HuH-7.5 (cell line): ENCODE results near the gene NAA80.
A peak's percentile ranks its signal among the peaks of the same experiment; 100 is the strongest.

Experiments
- DNase-seq: peaks from one replicate; pipeline ENCODE4 v3.0.0; 2011; ENCODE audit warnings: low spot score

NAA80 gene, protein sequence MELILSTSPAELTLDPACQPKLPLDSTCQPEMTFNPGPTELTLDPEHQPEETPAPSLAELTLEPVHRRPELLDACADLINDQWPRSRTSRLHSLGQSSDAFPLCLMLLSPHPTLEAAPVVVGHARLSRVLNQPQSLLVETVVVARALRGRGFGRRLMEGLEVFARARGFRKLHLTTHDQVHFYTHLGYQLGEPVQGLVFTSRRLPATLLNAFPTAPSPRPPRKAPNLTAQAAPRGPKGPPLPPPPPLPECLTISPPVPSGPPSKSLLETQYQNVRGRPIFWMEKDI

DNA sequence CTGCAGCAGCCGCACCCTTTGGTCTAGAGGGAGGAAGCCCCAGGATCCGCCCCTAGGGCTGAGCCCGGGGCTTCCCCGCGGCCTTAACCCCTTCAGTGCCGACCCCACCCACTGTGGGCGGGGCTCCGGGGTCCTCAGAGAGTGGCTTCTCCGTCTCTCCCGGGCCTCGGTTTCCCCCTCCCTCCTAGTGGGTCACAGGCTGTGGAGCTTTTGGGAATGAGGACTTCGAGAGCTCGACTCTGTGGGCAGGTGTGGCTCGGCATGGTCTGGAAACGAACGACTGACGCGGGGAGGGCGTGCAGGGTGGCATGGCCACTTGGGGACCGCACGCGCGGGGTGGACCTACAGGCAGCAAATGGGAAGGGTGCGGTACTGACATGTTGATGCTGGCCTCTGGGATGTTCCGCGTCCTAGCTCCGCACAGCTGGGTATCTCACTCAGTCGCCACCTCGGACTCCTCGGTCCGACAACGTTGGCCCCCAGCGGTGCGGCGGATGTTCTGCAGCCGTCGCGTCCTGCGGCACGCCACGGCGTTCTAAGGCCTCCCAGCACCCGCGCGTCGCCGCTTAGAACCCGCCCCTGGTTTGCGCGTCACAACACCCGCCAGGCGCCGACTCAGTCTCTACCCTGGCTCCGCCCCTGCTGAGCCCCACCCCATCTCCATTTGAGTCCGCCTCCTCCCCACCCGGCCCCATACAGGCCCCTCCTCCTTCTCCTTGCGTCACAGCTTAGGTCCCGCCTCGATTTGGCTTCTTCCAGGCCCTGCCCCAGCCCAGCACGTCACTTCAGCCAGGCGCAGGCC, at the start of gene NAA80, which contains the start of gene HYAL3:
Gene NAA80 (minus strand): TSS at position 570 of the 802 bp plus-strand sequence. CDS start 1,942 bp downstream, outside the sequence.
Gene HYAL3 (minus strand): TSS at position 570 of the 802 bp plus-strand sequence. CDS start 3,803 bp downstream, outside the sequence.
- peak; percentile 98 for DNase-seq

DNA sequence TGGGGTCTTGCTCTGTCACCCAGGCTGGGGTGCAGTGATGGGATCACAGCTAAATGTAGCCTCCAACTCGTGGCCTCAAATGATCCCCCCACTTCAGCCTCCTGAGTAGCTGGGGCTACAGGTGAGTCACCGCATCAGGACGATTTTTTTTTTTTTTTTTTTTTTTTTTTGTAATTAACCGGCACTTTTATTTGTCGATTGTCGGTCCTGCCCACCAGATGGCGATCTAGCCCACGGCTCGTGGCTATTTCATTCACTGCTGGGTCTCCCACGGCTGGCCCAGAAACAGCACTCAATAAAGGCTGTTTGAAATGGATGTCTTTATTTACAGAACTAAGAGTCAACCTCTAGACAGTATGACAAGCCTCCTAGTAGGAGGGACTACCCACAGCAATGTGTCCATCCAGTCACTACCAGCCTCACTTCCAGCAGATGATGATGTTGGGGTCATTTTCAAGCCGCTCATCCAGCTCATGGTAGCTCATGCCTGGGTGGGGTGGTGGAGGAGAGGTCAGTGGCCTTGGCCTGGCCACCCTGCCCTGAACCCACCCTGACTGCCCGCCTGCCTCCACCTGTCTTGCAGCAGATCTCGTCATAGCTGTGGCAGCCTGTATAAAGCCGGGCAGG, 48.1 kb upstream of the NAA80 start:
- peak; percentile 71 for DNase-seq

DNA sequence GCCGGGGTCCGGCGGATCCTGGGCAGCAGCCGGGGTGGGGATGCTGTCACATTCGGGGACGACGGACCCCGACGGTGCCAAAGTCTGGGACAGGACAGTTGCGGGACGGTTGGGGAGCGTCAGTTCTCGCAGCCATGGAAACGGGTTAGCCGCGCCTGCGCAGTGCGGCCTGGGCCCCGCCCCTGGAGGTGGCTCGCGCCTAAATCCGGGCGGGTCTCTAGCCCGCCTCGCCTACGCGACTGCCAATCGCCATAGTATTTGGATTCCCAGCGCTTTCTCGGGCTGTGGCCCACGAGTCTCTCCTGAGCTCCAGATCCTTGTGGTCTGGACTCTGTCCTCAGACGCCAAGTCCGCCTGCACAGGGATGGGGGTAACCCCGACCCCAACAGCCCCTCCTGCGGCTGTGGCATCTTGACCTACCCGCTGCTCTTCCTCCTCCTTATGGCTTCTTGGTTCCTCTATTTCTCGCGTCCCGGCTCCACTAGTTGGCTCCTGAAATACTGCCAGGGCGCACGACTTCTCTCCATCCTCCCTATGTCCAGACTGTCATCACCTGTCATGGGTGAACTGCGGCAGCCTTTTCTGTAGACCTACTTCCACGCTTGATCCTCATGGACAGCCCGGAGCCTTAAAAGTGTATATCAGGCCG, 46.5 kb upstream of the NAA80 start, which contains the start of gene ZMYND10:
Gene ZMYND10 (minus strand): TSS at position 147 of the 649 bp plus-strand sequence. CDS start 153 bp downstream, outside the sequence.
- DNase-seq = no peak

DNA sequence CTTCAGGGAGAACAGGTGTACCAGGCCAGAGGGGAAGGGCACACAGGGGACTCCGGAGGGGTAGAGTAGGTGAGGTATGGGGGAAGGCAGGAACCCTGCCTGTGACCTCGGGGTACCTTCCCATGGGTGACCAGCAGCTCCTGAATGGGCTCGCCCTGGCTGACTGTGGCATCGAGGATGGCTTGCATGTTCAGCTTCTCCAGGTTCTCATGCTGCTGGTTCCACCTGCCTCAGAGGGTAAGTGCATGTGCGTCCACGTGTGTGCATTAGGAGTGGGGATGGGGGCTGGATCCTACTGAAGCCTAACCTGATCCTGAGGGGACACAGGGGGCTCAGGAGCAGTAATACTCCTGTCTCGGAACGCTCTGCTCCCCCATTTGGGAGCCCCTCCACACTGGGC, 45.8 kb upstream of the NAA80 start:
- no peak for DNase-seq

DNA sequence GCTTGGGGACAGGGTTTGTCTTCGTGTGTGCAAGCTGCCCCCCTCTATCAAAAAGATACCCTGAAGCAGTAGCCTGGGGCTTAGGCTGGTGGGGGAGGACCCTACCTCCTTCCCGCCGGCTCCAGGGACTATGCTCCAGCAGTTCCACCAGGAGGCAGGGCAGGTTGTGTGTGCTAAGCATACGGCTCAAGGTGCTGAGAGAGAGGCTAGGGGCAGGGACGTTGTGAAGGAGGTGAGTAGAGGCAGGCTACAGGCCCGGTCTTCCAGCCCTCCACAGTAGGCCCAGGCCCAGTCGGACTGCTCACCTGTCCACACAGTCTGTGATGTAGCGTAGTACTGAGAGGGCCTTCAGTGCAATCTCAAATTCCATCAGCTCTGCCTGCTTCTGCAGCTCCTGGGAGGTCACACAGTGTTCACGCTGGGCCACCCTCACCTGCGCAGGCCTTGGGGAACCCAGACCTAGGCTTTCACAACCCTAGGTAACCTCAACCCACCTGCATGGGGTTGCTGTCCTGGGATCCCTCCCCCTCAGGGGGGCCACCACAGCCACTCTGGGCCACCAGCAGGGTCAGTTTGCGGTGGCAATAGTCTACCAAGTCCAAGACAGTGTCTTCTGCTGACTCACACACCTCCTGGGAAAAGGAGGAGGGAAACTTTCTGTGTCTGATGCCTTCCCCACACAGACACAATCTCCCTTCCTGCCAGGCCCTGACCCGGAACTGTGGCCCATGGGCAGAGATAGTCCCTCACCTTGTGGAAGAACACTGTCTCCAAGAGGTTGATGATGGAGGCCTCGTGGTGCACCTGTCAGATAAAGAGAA, 43.8 kb upstream of the NAA80 start:
- DNase-seq = no peak

DNA sequence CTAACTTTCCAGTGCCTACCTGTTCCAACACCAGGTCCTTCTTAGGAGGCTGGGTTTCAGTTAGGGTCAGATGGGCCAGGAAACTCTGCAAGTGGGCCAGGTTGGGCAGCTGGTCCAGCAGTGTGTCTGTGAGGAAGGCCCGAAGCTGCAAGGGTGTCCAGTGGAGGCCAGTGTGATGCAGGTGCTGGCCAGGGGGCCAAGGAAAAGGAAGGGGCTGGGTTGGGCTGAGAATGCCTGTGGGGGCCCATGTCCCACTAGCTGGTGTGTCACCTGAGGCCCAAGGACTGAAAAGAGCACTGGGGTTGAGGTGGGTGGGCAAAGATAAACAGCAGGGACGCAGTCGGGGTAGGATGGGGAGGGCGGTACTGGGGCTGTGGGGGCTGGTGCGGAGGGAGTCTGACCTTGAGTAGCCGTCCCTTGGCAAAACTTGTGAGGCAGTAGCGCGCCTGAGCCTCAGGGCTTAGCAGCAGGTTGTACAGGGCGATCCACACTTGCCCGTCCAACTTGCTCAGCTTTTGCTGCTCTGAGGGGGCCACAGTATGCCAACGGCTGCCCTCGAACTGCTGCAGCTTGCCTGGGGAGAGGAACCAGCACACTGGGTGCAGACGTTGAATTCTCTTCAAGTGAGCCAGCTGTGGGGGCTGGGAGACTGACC, 42.9 kb upstream of the NAA80 start:
- DNase-seq = no peak

DNA sequence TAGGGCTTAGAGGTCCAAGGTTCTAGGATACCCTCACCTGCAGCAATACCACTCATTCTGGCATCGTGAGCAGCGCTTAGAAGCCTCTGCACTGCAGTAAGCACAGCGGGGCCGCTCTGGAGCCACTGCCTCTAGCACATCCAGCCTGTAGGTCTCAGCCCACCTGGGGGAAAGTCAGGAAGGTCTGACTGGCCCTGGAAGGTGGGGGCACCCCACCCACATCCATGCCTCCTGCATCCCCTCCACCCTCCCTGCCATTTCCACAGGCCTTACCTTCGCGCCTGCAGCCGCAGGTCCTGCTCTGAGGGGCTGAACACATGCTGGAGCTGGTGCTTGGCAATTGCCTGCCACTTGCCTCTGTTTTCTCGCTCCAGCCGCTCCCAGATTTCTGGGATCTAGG, 42.3 kb upstream of the NAA80 start:
- no peak for DNase-seq

DNA sequence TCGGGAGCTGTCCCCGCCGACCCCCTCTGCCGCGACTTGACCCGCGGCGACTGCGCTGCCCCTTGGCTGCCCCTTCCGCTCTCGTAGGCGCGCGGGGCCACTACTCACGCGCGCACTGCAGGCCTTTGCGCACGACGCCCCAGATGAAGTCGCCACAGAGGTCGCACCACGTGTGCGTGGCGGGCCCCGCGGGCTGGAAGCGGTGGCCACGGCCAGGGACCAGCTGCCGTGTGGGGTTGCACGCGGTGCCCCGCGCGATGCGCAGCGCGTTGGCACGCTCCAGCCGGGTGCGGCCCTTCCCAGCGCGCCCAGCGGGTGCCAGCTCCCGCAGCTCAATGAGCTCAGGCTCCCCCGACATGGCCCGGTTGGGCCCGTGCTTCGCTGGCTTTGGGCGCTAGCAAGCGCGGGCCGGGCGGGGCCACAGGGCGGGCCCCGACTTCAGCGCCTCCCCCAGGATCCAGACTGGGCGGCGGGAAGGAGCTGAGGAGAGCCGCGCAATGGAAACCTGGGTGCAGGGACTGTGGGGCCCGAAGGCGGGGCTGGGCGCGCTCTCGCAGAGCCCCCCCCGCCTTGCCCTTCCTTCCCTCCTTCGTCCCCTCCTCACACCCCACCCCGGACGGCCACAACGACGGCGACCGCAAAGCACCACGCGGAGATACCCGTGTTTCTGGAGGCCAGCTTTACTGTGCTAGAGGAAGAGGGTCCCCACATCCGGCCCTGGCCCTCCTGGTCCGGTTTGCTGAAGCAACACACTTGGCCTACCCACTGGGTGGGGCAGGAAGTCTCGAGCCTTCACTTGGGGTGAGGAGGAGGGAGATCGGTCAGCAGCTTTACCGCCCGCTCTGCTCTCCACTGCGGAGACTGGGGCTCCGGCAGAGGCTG, 41.5 kb upstream of the NAA80 start, which contains the start of gene RASSF1:
Gene RASSF1 (minus strand): TSS at position 389 of the 882 bp plus-strand sequence. CDS start 31 bp downstream, at position 358.
- no peak for DNase-seq

DNA sequence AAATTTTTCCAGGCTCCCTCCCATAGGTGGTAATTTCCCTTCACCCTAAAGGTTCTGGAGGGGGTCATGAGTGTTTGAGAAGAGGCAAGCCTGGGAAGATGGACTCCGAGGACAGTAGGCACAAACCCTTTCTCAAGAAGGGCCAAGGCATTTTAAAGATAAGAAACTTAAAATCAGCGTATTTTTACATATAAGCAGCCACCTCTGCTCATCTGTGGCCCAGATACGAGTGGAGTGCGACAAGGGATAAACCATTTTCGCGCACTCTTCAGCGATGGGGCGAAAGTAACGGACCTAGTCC, 40.9 kb upstream of the NAA80 start:
- DNase-seq = no peak

DNA sequence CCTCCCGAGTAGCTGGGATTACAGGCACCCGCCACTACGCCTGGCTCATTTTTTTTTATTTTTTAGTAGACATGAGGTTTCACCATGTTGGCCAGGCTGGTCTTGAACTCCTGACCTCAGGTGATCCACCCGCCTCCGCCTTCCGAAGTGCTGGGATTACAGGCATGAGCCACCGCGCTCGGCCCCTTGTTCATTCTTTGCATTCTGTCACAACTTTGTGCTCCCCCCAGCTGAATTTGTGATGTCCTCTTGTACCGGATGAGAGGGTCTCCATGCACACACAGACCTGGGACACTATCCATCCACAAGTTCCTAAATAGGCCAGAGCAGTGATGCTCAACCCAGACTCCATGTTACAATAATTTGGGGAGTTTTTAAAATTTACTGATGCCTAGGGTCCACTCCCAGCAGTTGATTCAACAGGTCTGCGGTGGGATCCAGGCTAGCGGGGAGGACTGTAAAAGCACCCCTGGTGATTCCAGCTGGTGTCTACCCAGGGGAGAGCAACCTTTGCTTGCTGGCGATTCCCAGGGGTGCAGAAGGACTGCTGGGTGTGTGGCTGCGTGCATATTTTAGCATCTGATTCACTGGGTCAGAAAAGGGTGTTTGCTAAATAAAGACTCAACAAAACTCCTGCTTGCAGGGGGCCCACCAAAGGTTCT, 40.4 kb upstream of the NAA80 start:
- no peak for DNase-seq

DNA sequence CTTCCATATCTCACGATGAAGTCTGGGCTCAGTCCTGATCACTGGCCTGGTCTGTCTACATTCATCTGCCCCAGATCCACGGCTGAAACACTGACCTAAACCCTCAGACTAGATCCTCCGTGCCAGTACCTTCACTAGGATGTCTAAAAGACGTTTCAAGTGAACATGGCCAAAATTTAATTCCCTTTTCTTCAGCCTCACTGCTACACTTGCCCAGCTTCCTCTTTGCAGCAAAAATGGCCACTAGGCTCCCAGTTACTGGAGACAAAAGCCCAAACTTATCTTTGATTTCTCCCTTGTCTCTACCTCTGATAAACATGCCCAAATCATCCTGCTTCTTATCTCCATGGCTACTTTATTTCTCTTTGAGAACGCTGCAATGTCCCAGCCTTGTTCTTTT, 39.8 kb upstream of the NAA80 start:
- DNase-seq = no peak

DNA sequence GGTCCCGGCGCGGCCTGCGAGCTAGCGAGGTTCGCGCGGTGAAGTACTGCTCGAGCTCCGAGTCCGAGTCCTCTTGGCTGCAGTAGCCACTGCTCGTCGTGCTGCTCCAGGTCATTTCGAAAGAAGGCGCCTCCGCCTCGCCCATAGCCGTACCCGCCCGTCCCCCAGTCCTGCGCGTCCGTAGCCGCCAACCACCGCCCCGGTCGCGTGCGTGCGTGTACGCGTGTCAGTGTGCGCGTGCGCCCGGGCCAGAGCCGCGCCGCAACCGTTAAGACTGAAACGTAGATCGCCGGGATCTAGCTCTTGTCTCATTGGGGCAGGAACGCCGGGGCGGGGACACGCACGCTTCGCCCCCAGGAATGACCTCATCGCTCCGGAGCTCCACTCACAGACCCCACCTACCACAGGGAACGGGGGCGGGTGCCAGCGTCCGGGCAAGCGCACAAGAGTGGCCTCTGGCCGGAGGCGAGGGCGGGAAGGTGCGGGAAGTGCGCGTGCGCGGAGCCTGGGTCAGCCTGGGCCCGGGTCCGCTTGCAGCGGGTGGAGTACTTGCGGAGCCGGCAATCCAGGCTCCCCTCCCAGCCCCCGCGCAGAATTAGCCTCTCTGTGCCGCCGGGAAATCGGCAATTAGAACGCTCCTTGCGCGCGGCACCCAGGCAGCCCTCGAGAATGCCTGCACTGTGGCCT, 38.1 kb upstream of the NAA80 start:
- peak; percentile 99 for DNase-seq

DNA sequence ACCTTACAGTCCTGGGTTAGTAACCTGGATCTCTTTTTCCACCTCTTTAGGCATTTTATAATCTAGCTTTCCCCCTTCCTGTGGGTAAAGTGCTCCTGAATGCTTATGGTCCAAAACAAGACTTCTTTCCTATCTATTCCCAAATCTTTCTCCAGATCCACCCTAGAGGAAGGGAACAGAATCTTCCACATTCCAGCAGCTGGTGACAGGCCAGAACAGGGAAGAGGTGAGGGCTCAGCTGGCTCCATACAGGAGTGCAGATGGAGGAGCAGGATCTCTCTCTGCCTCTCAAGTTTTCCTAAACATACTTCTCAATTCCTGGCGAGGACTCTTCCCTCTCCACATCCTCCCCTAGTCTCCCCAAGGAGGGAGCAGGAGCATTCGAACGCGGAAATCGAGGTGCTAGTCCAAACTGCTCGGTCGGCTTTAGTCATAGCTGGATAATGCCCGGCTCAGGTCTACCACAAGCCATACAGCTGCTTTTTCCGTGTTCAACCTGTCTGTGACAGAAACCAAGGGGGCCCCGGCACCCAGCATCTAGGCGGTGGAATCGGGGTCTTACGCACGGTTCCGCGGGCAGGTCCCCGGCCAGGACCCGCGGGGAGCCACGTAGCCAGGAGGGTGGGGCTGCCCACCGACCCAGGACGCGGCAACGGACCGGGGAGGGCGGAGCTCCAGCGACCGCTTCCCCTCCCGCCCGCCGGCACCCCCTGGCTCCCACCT, 37.4 kb upstream of the NAA80 start:
- no peak for DNase-seq

DNA sequence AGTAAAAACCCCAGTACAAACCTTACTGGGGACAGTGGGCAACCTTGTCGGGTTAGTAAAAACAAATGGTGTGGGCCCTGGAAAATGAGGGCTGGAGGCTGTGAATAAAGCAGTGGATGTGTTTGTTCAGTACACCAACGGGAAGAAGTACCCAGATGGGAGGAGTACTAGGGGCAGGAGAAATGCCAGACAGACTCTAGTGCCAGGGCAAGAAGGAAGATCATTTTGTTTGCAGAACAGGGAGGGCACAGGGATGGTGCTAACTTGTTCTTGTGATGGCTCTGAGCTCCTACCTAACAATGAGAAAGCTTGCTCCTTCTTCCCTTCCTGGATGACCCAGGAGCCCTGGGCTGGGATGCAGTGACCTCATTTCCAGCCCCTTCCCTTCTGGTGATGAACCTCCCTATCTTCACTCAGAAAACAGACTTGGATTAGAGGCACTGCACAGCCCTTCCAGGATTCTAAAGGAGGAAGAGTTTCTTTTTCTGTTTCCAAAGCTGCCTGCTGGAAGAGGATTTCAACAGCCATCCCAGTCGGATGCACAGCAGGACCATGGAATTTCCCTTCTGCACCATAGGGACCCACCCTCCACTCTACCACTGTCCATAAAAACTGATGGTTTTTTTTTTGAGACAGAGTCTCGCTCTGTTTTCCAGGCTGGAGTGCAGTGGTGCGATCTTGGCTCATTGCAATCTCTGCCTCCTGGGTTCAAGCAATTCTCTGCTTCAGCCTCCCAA, 35.3 kb upstream of the NAA80 start:
- no peak for DNase-seq

DNA sequence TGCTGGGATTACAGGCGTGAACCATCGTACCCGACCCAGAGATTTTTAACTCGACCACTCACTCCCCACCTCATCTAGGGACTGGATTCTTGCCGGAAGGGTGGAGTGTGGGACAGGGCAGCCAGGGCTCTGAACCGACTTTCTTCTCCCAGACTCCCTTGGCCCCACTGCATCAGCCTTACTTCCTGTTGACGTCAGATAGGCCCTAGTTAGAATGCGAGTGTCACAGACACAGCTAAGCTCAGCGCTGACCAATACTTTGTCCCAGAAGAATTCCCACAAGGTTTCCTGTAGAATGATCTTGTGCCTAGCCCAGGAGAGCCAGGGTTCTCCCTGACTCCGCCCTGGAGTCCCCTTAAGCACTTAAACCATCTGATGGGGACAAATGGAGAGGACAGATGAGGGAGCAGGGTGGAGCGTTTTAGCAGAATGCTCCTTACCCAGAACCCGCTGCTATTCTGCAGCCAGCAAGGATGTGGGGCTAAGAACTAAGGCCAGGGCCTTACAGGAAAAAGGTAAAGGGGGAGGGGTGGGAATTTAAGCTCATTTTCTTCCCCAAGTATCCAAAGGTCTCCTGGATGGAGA, 34.6 kb upstream of the NAA80 start:
- no peak for DNase-seq

DNA sequence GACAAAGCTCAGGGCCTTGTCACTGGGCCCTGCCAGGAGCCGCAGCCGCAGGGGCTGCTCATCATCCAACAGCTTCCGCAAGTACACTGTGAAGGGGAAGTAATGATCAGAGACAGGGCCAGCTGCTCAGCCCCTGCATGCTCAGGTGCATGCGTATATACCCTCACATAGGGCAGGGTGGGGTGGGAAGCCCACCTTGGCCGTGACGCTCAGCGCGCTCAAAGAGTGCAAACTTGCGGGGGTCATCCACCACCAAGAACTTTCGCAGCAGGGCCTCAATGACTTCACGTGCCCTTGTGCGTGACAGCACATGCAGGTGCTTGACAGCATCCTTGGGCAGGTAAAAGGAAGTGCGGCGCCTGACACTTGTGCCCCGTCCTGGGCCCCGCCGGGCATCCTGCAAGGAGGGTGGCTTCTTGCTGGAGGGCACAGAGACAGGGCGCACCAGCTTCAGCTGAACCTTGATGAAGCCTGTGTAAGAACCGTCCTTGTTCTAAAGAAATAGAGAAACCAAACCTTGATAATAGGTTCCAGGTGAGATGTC, 32.2 kb upstream of the NAA80 start:
- DNase-seq = no peak

DNA sequence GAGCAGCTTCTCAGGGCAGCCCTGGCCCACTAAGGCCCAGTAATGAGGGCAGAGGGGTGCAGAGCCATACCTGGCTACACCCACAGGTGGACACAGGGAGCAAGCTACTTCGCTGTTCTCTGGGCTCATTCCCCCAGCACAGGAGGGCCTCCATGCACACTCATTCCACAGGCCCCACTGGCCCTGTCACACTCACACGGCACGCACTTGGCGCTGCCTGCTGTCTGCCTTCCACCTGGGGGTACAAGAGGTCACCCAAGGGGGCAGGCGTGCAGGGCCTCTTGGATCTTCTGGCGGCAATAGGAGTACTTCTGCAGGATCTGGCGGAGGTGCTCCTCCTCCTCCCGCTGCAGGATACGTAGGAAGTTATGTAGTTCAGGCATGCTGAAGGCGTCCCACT, 31.1 kb upstream of the NAA80 start:
- no peak for DNase-seq
